Effector CD4-positive, alpha-beta T cell (primary cell): ENCODE data around the gene TRIM72.
"Not testable (repeated sequence)": the region's sequence is repeated elsewhere in the genome, so short reads cannot be mapped to it uniquely, and the experiment has no call there.

Experiments
- DNase-seq: peaks from one replicate; pipeline ENCODE4 v3.0.0-alpha.2; 2020

TRIM72 gene

DNA sequence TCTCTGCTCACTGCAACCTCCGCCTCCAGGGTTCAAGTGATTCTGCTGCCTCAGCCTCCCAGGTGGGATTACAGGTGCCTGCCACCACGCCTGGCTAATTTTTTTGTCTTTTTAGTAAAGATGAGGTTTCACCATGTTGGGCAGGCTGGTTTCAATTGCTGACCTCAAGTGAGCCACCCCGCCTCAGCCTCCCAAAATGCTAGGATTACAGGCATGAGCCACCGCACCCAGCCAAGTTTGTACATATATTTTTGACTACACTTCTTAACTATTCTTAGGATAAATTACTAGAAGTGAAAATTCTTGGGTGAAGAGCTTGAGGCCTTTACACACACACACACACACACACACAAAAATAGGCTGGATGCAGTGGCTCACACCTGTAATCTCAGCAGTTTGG is 44.4 kb downstream of the TRIM72 start:
- DNase-seq: no peak

DNA sequence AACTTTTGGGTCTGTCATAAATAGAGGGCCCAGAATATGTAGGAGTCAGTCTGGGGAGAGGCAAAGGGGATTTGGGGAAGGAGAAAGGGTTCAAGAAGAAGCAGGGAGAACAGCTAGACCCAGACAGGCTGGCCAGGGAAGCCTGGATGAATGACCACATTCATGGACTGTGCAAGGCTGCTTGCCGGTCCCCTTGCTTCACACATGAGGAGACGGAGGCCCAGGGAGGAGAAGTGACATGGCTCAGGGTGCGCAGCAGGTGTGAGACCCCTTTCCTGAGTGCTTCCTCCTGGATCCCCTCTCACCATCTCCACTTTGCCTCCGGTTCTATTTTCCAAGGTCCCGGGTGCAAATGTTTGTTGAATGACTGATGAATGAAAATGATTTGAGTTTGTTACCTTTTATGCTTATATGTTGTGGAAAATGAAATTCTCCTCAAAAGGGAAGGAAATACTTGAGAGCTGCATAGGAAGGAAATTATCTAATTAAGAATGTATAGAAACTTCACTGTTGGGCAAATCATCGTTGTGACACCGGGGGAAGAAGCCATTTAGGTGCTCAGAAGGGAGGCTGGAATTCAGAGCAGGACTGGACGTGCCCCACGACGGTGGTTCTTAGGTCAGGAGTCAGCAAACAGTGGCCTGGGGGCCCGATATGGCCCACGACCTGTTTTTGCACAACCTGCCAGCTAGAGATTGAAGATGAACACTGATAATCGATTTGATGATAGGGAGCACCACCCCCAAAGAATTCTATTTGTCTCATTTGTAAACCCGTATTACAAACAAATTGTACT is 46.4 kb downstream of the TRIM72 start:
- no peak for DNase-seq

DNA sequence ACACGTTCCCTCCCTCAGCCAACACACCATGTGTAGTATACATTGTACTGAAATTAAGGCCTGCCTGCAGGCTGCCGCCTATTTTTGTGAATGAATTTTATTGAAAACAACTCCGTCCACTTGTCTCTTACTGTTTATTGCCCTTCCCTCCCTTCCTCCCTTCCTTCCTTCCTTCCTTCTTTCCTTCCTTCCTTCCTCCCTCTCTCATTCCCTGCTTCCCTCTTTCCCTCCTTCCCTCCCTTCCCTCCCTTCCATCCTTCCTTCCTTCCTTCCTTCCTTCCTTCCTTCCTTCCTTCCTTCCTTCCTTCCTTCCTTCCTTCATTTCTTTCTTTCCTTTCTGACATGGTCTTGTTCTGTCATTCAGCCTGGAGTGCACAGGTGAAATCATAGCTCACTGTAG is 48.2 kb downstream of the TRIM72 start:
- no peak for DNase-seq

DNA sequence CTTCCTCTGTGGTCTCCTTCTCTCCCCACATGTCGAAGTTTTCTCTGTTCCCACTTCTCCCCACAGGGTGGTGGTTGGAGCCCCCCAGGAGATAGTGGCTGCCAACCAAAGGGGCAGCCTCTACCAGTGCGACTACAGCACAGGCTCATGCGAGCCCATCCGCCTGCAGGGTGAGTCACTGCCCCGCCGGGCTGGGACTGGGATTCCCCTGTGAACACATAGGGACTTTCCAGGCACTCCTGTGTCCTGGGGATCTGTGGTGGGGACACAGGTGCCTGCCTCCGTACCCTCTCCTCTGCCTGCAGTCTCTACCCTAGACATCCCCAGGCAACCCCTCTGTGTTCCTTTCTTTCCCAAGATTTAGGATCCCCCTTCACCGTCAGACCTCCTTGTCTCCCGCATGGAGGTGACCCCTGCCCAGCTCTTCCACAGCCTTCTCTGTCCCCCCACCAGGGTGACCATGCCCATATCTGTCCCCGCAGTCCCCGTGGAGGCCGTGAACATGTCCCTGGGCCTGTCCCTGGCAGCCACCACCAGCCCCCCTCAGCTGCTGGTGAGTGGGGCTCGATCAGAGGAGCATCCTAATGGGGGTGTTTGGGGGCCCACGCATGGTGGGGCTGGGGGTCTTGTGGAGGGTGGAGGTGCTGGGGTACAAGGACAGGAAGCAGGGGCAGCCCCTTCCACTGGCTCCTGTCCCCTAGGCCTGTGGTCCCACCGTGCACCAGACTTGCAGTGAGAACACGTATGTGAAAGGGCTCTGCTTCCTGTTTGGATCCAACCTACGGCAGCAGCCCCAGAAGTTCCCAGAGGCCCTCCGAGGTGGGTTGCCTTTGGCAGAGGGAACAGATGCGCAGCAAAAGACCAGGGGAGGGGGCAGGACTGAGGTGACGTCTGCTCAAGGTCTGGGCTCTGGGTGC is 51.7 kb downstream of the TRIM72 start:
- peak; percentile 42 for DNase-seq

DNA sequence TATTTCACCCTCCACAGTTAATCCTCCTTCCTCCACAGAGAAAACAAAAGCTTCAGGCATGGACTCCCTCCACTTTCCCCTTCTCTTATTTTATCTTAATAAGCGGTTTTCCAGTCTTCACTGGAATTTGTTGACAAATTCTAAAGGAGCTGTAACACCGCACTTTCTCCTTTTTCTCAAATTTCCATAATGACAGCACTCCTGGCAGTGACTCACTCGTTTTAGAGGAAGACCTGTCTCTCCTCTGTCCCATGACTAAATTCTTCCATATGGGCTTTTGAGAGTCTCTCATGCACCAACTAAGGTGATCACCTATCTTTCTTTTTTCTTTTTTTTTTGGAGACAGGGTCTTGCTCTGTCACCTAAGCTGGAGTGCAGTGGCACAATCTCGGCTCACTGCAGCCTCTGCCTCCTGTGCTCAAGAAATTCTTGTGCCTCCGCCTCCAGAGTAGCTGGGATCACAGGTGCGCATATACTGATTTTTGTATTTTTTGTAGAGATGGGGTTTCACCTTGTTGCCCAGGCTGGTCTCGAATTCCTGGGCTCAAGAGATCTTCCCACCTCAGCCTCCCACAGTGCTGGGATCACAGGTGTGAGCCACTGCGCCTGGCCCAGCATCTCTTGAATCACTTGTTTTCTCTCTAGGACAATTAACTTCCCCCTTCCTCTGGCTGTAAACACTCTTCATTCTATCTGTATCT is 53.6 kb downstream of the TRIM72 start:
- no peak for DNase-seq

DNA sequence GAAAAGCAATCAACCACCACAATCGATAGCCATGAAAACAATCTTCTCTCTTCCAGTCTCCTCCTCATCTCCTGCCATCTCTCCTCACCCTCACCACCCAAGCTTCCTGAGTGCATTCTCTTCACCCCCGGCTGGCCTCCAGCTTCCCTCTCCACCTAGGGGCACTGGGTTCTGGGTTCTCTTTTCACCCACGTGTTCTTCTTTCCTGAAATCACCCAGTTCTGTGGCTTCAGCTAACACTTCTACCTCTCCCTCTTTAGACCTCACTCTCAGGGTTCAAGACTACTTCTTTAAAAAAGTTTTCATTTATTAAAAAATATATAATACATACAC is 54.1 kb downstream of the TRIM72 start:
- DNase-seq: no peak

DNA sequence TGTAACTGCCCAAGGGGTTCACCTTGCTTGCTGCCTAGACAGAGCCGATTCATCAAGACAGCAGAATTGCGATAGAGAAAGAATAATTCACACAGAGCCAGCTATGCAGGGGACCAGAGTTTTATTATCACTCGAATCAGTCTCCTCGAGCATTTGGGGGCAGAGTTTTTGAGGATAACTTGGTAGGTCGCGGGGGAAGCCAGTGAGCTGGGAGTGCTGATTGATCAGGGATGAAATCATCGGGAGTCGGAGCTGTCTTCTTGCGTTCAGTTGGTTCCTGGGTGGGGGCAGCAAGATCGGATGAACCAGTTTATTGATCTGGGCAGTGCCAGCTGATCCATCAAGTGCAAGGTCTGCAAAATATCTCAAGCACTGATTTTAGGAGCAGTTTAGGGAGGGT is 55.0 kb downstream of the TRIM72 start:
- no peak for DNase-seq

DNA sequence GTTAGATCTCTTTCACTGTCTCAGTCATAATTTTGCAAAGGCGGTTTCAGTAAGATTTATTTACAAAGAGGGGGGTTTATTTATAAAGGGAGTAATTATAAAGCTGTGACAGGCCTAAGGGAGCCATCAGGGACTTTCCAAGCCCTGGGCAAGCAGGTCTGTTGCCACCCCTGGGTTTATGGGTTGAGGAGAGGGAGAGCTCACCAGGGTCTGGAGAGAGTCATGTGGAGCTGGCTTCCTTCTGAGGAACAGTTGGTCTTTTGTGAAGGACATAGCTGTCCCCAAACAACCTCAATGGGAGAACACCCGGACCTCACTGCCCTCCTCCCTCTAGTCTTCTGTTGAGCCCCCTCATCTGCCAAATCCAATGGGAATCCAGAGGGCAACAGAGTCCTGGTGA is 55.6 kb downstream of the TRIM72 start:
- DNase-seq: no peak

DNA sequence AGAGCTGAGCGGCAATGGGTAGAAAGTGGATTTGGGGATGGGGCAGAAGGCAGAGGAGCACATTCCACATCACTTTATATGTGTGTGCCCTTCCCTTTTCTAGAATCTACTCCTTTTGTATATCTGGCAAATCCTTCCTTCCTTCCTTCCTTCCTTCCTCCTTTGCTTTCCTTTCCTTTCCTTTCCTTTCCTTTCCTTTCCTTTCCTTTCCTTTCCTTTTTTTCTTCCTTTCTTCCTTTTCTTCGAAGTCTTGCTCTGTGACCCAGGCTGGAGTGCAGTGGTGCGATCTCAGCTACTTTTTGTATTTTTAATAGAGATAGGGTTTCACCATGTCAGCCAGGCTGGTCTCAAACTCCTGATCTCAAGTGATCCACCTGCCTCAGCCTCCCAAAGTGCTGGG is 56.1 kb downstream of the TRIM72 start:
- DNase-seq: not testable (repeated sequence)

DNA sequence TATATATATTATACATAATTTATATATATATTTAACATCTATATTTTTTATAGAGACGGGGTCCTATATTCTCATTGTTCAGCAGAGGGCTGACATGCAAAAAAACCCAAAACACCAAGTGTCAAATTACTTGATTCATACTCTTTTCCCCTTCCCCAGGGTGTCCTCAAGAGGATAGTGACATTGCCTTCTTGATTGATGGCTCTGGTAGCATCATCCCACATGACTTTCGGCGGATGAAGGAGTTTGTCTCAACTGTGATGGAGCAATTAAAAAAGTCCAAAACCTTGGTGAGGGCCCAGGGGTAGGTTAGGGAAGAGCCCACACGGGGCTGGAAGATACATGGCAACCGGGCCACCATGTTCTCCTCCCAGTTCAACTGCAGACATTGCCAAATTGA is 56.9 kb downstream of the TRIM72 start:
- no peak for DNase-seq

DNA sequence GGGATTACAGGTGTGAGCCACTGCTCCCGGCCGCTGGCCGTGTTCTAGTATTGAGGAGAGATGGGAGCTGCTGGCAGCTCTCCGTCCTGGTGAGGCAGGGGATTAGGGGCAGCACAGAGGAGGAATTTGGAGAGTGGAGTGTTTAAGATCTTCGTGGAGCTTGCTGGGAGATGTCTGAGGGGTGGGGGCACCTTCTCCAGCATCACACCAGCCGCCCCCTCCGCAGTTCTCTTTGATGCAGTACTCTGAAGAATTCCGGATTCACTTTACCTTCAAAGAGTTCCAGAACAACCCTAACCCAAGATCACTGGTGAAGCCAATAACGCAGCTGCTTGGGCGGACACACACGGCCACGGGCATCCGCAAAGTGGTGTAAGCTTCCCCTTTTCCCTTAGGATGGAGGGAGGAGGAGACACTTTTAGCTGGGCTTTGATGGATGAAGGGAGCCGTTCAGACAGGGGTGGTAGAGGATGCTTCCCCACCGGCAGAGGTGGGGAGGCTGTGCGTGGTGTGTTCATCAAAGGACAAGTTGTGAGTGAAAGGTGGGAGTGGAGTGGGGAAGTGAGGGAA is 57.8 kb downstream of the TRIM72 start:
- no peak for DNase-seq

DNA sequence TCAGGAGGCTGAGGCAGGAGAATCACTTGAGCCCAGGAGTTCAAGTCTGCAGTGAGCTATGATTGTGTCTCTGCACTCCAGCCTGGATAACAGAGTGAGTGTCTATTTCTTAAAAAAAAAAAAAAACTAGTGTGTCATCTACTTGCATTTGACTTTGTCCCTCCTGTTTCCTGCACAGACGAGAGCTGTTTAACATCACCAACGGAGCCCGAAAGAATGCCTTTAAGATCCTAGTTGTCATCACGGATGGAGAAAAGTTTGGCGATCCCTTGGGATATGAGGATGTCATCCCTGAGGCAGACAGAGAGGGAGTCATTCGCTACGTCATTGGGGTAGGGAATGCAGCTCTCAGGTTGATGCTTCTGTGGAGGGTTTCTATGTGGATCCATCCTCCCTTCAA is 59.3 kb downstream of the TRIM72 start:
- no peak for DNase-seq

DNA sequence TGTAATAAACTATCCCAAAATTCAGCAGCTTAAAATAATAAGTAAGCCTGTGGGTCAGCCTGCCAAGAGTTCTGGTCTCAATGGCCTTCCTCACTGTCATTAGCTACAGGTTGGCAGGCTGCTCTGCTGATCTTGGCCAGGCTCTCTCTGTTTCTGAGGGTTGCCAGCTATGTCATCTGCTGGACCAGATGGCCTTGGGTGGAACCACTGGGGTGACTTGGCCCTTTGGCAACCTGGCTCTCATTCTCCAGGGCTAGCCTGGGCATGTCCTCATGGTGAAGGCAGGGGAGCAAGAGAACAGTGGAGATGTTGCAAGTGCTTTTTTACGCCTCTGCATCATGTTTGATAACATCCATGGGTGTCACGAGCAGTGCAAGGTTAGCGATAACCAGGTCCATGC is 59.8 kb downstream of the TRIM72 start:
- DNase-seq: no peak

DNA sequence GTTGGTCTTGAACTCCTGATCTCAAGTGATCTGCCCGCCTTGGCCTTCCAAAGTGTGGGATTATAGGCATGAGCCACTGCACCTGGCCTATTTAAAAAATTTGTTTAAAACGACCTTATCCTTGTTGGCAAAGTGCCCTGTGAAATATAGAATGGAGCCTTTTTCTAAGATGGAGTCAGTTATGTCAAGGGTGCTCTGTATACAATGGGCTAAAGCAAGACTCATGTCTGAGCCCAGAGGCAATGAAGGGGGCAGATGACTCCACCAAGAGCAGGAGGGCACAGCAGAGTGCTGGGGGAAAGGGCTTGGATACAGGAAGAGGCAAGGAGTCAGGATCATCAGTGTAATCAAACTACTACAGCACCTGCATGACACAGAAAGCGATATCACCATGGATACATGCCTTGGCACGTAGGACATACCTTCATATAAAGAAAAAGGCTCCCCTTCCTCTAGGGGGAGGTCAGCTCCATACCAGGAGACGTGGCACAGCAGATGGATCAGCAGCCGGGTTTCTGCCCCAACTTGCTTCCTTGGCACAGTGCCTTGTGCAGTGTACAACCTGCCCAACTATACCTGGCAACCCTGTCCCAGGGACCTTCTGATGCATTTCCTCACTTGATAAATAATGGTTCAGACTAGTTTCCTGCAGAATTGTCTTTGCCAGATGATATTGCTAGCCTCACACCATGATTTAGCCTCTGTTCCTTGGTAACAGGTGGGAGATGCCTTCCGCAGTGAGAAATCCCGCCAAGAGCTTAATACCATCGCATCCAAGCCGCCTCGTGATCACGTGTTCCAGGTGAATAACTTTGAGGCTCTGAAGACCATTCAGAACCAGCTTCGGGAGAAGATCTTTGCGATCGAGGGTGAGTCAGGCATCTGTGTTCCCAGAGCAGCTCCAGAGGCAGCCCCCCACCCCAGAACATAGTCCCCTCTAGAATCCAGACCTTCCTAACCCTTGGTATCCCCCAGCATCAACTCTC is 61.2 kb downstream of the TRIM72 start:
- DNase-seq: no peak

DNA sequence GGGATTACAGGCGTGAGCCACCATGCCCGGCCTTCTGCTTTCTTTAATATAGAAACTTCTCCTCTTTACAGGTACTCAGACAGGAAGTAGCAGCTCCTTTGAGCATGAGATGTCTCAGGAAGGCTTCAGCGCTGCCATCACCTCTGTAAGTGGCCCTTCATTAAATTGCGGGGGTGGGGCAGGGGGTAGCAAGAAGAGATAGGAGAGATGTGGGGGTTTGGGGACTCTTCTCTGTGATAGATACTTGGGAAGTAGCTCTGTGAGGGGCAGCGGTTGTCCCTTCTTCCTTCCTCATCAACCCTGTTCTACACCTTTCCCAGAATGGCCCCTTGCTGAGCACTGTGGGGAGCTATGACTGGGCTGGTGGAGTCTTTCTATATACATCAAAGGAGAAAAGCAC is 62.7 kb downstream of the TRIM72 start:
- no peak for DNase-seq

DNA sequence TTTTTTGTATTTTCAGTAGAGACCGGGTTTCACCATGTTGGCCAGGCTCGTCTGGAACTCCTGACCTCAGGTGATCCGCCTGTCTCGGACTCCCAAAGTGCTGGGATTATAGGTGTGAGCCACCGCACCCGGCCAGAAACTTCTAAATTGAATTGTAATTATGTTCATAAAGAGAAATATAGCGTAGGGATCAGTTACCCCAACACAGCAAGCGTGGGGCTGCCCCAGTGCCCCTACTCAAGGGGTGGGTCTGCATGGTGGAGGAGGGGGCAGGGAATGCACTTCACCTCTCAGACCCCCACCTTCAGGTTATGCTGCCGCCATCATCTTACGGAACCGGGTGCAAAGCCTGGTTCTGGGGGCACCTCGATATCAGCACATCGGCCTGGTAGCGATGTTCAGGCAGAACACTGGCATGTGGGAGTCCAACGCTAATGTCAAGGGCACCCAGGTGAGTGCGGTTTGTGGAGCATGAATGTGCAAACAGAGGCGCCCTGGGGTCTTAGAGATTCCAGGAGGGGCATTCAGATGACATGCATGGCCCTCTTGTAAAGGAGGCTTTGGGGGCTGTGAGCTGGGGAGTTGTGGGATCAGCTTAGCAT is 63.8 kb downstream of the TRIM72 start:
- no peak for DNase-seq

DNA sequence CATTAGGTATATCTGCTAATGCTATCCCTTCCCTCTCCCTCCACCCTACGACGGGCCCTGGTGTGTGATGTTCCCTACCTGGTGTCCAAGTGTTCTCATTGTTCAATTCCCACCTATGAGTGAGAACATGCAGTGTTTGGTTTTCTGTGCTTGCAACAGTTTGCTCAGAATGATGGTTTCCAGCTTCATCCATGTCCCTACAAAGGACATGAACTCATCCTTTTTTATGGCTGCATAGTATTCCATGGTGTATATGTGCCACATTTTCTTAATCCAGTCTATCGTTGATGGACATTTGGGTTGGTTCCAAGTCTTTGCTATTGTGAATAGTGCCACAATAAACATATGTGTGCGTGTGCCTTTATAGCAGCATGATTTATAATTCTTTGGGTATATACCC is 64.9 kb downstream of the TRIM72 start:
- not testable (repeated sequence) for DNase-seq
